Activated CD4-positive, alpha-beta memory T cell treated with anti-CD3 and anti-CD28 coated beads for 36 hours (primary cell): ENCODE measurements around the gene C1orf159. TPM values are rescaled to one million over a fixed set of nuclear protein-coding genes. Genes with fewer than 3 reads are reported as not detected.

ENCODE experiments used
- CTCF ChIA-PET: fragments of 350-600 bp; sonication (Branson Sonifier 250); formaldehyde crosslinking; loops from one replicate; lab custom pipeline; 2021; ENCODE audit warnings: antibody characterized with exemption, inconsistent platforms; lab: Charles Lee
- POLR2A ChIA-PET: fragments of 350-600 bp; sonication (Branson Sonifier 250); formaldehyde crosslinking; loops from one replicate; lab custom pipeline; 2021; ENCODE audit warnings: antibody characterized with exemption; lab: Charles Lee
- DNase-seq: peaks from one replicate; pipeline ENCODE4 v3.0.0-alpha.2; 2020
- H3K27ac Mint-ChIP-seq: one replicate; pipeline ENCODE4 v1.8.0; 2021; ENCODE audit warnings: mixed read lengths
- H3K27me3 Mint-ChIP-seq: one replicate; pipeline ENCODE4 v1.8.0; 2021; ENCODE audit warnings: mixed read lengths
- H3K36me3 Mint-ChIP-seq: one replicate; pipeline ENCODE4 v1.8.0; 2021; ENCODE audit warnings: mixed read lengths
- H3K4me1 Mint-ChIP-seq: one replicate; pipeline ENCODE4 v1.8.0; 2021; ENCODE audit warnings: low read depth, mixed read lengths
- H3K4me3 Mint-ChIP-seq: one replicate; pipeline ENCODE4 v1.8.0; 2021; ENCODE audit warnings: mild to moderate bottlenecking, mixed read lengths
- H3K9me3 Mint-ChIP-seq: one replicate; pipeline ENCODE4 v1.8.0; 2021; ENCODE audit warnings: mixed read lengths
- intact Hi-C: fragments of 100-400 bp; cut with micrococcal nuclease; formaldehyde crosslinking; loops from one replicate; pipeline ENCODE4 v1.15.1; 2023
- total RNA-seq, 2 experiments: library from RNA; stranded (reverse); gene quantifications; one replicate each; pipeline ENCODE4 v1.2.3, GENCODE V29; 2021

C1orf159 gene
- total RNA-seq, result 10 to 100 TPM; 19.5 to 20.5 TPM

GRCh38 chr1:1115786-1116700 is at the start of gene C1orf159:
Gene C1orf159 (minus strand): TSS chr1:1116089. CDS start chr1:1091543, 24,546 bp downstream.
- H3K36me3 Mint-ChIP-seq, result peaks cover 27% of the 10 kb centered on the region
- peaks cover 11% of the 10 kb centered on the region for H3K9me3 Mint-ChIP-seq
- H3K27me3 Mint-ChIP-seq, result peaks cover 7% of the 10 kb centered on the region
- intact Hi-C loops, result loop anchor here (1.0 to 5.0 kb wide), 9 partner anchors 17 to 259 kb away; partner anchors contain the start of genes ACAP3, AURKAIP1, B3GALT6 and PUSL1
- POLR2A ChIA-PET, result interaction anchor here (1.0 kb wide), 4 partner anchors 52 to 157 kb away, joined by 3 read pairs; partner anchors contain the start of gene UBE2J2
- DNase-seq, result peak; percentile 99
- H3K4me1 Mint-ChIP-seq, result peaks cover 11% of the 10 kb centered on the region
- peak within 1 kb of the TSS; percentile 49 for H3K27ac Mint-ChIP-seq
- peak within 1 kb of the TSS; percentile 79 for H3K4me3 Mint-ChIP-seq
- CTCF ChIA-PET, result interaction anchor here (1.0 to 3.3 kb wide), 5 partner anchors 13 to 176 kb away, joined by 3 to 13 read pairs (median 4); no protein-coding TSS in a partner anchor

DNA sequence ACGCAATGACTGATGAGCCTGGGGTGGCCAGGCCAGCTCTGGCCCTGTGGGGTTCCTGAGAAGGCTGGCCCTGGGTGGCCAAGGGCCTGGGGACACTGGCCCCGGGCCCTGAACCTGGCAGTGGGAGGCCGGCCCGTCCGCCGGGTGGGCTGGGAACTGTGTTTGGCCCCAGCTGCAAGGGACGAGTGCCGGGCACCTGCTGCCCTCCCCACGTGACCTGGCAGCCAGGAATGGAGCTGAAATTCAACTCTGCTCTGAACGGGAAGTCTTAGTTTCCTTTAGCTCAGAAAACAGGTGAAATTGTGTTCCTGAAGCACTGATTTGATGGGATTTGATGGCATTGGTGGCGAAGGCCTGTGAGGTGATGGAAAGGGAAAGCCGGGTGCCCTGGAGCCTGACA is 49.6 kb upstream of the C1orf159 start:
- no peak for DNase-seq
- Mint-ChIP-seq H3K9me3 (no peaks in the 10 kb centered on the region), H3K4me1 (no peaks in the 10 kb centered on the region), H3K4me3 (no peak overlapping the region), H3K36me3 (no peaks in the 10 kb centered on the region), H3K27ac (no peak overlapping the region), H3K27me3 (peaks cover 11% of the 10 kb centered on the region)
- intact Hi-C loops, result no loop called here
- ChIA-PET POLR2A (no interaction called here), CTCF (no interaction called here)

DNA sequence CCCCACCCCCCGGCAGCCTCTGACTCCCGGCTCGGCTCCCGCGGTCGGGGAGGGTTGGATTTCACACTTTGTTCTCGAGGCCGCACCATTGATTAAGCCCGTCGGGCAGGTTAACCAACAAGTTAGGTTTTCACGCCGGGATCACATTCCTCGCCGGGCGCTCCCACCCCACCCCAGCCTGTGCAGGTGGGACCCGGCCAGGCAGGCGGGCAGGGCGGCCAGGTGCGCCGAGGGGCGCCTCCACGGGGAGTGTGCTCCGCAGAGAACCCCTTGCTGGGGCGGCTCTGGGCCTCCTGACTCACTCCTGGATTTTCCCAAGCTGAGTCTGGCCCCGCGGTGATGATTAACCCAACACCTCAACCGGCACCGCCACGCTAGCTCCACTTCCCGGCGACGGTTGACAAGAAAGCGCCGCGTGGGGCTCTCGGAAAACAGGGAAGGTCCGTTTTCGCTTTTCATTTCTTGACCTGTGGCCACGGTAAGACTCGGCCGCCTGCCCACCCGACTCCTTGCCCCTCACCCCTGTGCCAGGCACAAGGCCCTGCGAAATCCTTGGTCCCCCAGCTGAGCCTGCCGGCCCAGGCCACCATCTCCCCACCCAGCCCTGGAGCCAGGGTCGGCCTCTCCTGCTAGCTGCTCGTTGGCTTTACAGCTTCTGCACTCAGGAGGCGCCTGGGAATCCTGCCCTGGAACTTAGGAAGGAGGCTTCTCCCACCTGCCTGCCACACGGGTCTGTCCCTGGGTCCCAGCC is 49.0 kb upstream of the C1orf159 start:
- ChIA-PET CTCF (no interaction called here), POLR2A (no interaction called here)
- intact Hi-C loops, result no loop called here
- H3K27me3 Mint-ChIP-seq, result peaks cover 7% of the 10 kb centered on the region
- no peak overlapping the region for H3K4me3 Mint-ChIP-seq
- no peak overlapping the region for H3K27ac Mint-ChIP-seq
- DNase-seq, result no peak
- H3K4me1 Mint-ChIP-seq, result no peaks in the 10 kb centered on the region
- no peaks in the 10 kb centered on the region for H3K9me3 Mint-ChIP-seq
- no peaks in the 10 kb centered on the region for H3K36me3 Mint-ChIP-seq

DNA sequence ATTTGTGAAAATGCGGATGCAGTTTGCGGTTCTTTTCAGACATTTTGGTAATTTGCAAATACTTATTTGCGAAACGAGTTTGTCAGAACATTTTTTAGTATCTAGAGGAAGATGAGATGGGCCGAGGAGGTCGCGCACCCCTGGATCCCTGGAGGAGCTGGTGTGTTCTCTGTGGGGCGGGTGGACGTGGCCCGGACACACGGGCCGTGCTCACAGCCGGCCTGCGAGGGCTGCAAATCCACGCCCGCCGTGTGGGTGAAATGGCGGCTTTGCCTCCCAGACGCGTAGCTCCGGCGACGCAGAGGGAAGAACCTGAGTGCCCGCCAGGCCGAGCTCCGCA is 48.4 kb upstream of the C1orf159 start:
- H3K4me1 Mint-ChIP-seq, result no peaks in the 10 kb centered on the region
- DNase-seq, result no peak
- no peaks in the 10 kb centered on the region for H3K36me3 Mint-ChIP-seq
- H3K27ac Mint-ChIP-seq, result no peak overlapping the region
- H3K27me3 Mint-ChIP-seq, result peaks cover 5% of the 10 kb centered on the region
- POLR2A ChIA-PET, result no interaction called here
- intact Hi-C loops, result no loop called here
- H3K9me3 Mint-ChIP-seq, result no peaks in the 10 kb centered on the region
- H3K4me3 Mint-ChIP-seq, result no peak overlapping the region
- CTCF ChIA-PET, result no interaction called here

- no peak for DNase-seq
- Mint-ChIP-seq H3K4me1 (no peaks in the 10 kb centered on the region), H3K36me3 (no peaks in the 10 kb centered on the region), H3K4me3 (no peak overlapping the region), H3K9me3 (no peaks in the 10 kb centered on the region), H3K27me3 (peaks cover 5% of the 10 kb centered on the region), H3K27ac (no peak overlapping the region)
- POLR2A ChIA-PET, result no interaction called here
- intact Hi-C loops, result no loop called here
- CTCF ChIA-PET, result no interaction called here
Observed at GRCh38 chr1:1163538-1164070, 47.7 kb upstream of the C1orf159 start.

DNA sequence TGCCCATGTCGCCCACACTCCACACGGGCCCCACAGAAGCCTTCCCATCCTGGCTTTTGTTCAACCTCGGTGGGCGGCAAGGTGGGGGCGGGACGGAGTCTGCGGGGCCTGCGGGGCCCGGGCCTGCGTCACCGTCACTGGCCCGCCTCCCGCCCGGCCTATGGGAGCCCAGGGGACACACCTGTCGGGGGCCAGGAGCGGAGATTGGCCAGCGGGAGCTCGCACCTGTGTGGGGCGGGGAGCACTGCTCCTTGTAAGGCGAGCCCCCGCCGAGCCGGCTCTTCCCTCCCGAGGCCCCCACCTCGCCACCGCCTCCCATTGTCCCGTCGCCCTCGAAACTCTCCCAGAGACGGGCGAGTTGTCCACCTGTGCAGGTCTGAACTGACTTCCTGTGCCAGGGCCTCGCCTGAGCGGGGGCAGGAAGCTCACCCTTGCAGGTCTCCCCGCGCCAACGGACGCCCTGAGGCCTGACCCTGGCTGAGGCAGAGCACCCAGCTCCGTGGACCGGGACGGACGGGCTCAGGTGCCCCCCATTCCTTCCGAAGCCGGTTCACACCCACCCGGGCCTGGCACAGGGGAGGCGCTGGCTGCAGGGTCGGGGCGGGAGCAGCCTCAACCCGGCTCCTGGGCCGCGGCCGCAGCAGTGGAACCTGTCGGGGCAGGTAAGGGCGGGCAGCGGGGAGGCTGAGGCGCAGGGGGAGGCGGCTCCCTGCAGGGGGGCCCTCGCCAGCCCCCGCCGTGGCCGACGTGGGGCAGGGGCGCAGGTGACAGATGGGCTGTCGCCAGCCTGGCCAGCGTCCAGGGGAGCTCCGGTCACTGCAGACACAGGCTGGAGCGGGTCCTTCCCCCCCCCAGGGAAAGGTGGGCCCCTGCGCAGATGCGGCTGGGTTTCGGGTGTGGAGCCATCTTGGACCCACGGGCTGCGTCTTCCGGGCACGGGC is 47.0 kb upstream of the C1orf159 start:
- Mint-ChIP-seq H3K27me3 (peaks cover 5% of the 10 kb centered on the region), H3K36me3 (no peaks in the 10 kb centered on the region), H3K27ac (no peak overlapping the region), H3K4me3 (no peak overlapping the region), H3K4me1 (no peaks in the 10 kb centered on the region), H3K9me3 (no peaks in the 10 kb centered on the region)
- no peak for DNase-seq
- POLR2A ChIA-PET, result no interaction called here
- intact Hi-C loops, result no loop called here
- CTCF ChIA-PET, result no interaction called here

- Mint-ChIP-seq H3K4me1 (no peaks in the 10 kb centered on the region), H3K9me3 (no peaks in the 10 kb centered on the region), H3K36me3 (no peaks in the 10 kb centered on the region), H3K27ac (no peak overlapping the region), H3K4me3 (no peak overlapping the region), H3K27me3 (peaks cover 5% of the 10 kb centered on the region)
- CTCF ChIA-PET, result no interaction called here
- DNase-seq, result no peak
- POLR2A ChIA-PET, result no interaction called here
- intact Hi-C loops, result no loop called here
Observed at GRCh38 chr1:1161683-1162079, 45.8 kb upstream of the C1orf159 start.

- intact Hi-C loops, result no loop called here
- H3K4me1 Mint-ChIP-seq, result no peaks in the 10 kb centered on the region
- CTCF ChIA-PET, result no interaction called here
Observed at GRCh38 chr1:1161078-1161682, 45.3 kb upstream of the C1orf159 start.

GRCh38 chr1:1160281-1160930 is 44.5 kb upstream of the C1orf159 start:
- POLR2A ChIA-PET, result no interaction called here
- Mint-ChIP-seq H3K4me3 (no peak overlapping the region), H3K4me1 (no peaks in the 10 kb centered on the region), H3K27ac (no peak overlapping the region), H3K36me3 (no peaks in the 10 kb centered on the region), H3K27me3 (peaks cover 2% of the 10 kb centered on the region), H3K9me3 (peaks cover 10% of the 10 kb centered on the region)
- no peak for DNase-seq
- CTCF ChIA-PET, result no interaction called here
- intact Hi-C loops, result no loop called here

More at GRCh38 chr1:1161078-1161682, 45.3 kb upstream of the C1orf159 start:
- DNase-seq, result no peak
- POLR2A ChIA-PET, result no interaction called here
- no peaks in the 10 kb centered on the region for H3K36me3 Mint-ChIP-seq
- H3K27ac Mint-ChIP-seq, result no peak overlapping the region
- H3K9me3 Mint-ChIP-seq, result peaks cover 4% of the 10 kb centered on the region
- no peak overlapping the region for H3K4me3 Mint-ChIP-seq
- peaks cover 5% of the 10 kb centered on the region for H3K27me3 Mint-ChIP-seq

DNA sequence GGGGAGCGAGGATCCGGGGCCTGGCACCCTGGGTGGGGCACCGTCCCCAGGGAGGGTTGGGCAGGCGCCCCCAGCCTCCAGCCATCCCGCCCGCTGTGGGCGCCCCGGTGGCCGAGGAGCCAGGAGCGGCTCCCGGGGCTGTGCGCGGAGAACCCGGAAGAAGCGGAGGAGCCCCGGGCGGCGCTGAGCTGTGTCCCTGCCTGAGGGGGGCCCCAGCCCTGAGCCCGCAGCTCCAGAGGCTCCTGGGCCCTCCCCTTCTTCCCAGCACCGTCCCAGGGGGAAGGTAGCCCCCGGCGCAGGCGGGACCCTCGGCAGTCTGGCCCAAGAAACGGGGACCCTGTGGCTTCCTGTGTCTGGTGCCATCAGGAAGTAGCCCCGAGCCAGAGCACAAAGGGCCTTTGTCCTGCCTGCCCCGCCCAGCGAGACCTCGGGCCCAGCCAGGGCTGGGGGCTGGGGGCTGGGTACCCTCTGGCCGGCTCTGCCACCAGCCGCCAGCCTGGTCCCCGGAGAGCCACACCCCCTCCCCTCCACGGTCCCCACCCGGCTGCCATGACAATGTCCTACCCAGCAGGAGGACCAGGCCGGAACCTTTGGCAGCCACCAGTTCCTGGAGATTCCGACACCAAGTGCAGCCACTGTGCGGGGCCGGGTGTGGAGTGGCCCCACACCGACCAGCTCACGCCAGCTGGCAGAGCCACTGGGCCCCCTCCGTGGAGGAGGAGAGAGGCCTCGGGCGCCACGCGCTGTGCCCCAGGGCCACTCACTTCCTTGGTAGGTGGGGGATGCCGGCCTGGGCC is 42.2 kb upstream of the C1orf159 start:
- intact Hi-C loops, result no loop called here
- DNase-seq, result peak; percentile 34
- ChIA-PET CTCF (interaction anchor here (2.6 kb wide), 1 partner anchor 36 kb away, joined by 10 read pairs; no protein-coding TSS in a partner anchor), POLR2A (interaction anchor here (1.0 kb wide), 1 partner anchor 49 kb away, joined by 5 read pairs; the partner anchor contains the start of gene TNFRSF18)
- H3K36me3 Mint-ChIP-seq, result peaks cover 3% of the 10 kb centered on the region
- peaks cover 26% of the 10 kb centered on the region for H3K9me3 Mint-ChIP-seq
- H3K4me1 Mint-ChIP-seq, result no peaks in the 10 kb centered on the region
- peak overlapping the region; percentile 39 for H3K4me3 Mint-ChIP-seq
- H3K27me3 Mint-ChIP-seq, result no peaks in the 10 kb centered on the region
- H3K27ac Mint-ChIP-seq, result no peak overlapping the region
